Upper lobe of right lung (tissue), 1 donor: Measurements from ENCODE around the gene DMAP1. TPM values are rescaled to one million over a fixed set of nuclear protein-coding genes. Genes with fewer than 3 reads are reported as not detected.

Experiments used
- ATAC-seq: fragments of 200-7000 bp; cut with Tn5 transposase; one replicate; pipeline ENCODE4 v1.9.1; 2020; ENCODE audit warnings: mild to moderate bottlenecking, moderate library complexity
- DNase-seq: peaks from one replicate; pipeline ENCODE4 v3.0.0-alpha.2; 2020
- H3K27ac ChIP-seq: fragments of 200-600 bp; one replicate; pipeline ENCODE4 v1.8.0; 2022
- H3K27me3 ChIP-seq: fragments of 200-600 bp; one replicate; pipeline ENCODE4 v1.8.0; 2022; ENCODE audit warnings: mild to moderate bottlenecking
- H3K36me3 ChIP-seq: fragments of 200-600 bp; one replicate; pipeline ENCODE4 v1.8.0; 2022
- H3K4me1 ChIP-seq: fragments of 200-600 bp; one replicate; pipeline ENCODE4 v1.8.0; 2022
- H3K4me3 ChIP-seq: fragments of 200-600 bp; one replicate; pipeline ENCODE4 v1.8.0; 2022; ENCODE audit warnings: mild to moderate bottlenecking
- H3K9me3 ChIP-seq: fragments of 200-600 bp; one replicate; pipeline ENCODE4 v1.8.0; 2022
- intact Hi-C: fragments of 100-400 bp; cut with DNase I; formaldehyde crosslinking; loops from one replicate; pipeline ENCODE4 v1.11.0; 2022
- total RNA-seq: library from RNA; stranded (reverse); fragmentation: NEBNext Ultra II Directional; extraction: Animal tissue kit (Norgen Biotek cat#: 25700); gene quantifications from one replicate; pipeline ENCODE4 v1.2.1, GENCODE V29; 2021
- TF ChIP-seq, protein P1 (sequence below): fragments of 200-600 bp; IDR thresholded peaks from one replicate; pipeline ENCODE4 v1.8.0; 2022; ENCODE audit warnings: antibody characterized with exemption
- donor health status: DM: no; HTN: yes; CAD: no; lungs with severe emphysema.

DMAP1 gene
- total RNA-seq, 1 donor from 2014 or later, result 34.0 TPM

DNA sequence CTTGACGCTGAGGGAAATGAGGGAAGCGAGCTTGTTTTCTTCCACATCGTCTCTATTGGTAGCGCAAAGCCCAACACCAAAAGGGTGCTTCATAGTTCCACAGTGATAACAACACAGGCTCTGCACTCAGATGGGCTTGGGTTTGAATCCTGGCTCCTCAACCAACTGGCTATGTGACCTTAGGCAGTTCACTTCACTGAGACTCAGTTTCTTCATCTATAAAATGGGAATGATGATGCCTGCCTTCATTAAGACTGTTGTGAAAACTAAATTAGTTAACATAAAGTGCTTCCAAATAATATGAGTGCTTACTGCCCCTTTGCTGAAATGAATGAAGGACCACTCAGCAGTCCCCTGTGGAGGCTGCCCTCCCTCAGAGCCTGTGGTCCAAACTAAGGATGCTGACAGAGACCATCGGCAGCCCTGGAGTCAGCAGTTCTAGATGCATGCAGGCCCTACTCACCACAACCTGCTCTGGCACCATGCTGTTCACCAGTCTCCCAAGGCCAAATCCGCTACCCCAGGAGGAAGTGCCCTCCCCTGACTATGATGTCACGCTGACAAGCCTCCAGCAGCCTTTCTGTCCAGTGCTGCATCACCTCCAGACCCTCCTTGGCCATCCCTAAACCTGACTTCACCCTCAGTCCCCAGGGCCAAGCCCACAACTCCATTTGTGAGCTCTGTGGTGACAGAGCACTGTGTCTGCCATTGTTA lies 30.7 kb downstream of the DMAP1 start:
- Histone ChIP-seq H3K4me3 (no peak overlapping the region), H3K27me3 (no peaks in the 10 kb centered on the region), H3K36me3 (peaks cover 8% of the 10 kb centered on the region), H3K4me1 (peaks cover 3% of the 10 kb centered on the region), H3K27ac (no peak overlapping the region), H3K9me3 (no peaks in the 10 kb centered on the region)
- TF ChIP-seq, protein P1, sequence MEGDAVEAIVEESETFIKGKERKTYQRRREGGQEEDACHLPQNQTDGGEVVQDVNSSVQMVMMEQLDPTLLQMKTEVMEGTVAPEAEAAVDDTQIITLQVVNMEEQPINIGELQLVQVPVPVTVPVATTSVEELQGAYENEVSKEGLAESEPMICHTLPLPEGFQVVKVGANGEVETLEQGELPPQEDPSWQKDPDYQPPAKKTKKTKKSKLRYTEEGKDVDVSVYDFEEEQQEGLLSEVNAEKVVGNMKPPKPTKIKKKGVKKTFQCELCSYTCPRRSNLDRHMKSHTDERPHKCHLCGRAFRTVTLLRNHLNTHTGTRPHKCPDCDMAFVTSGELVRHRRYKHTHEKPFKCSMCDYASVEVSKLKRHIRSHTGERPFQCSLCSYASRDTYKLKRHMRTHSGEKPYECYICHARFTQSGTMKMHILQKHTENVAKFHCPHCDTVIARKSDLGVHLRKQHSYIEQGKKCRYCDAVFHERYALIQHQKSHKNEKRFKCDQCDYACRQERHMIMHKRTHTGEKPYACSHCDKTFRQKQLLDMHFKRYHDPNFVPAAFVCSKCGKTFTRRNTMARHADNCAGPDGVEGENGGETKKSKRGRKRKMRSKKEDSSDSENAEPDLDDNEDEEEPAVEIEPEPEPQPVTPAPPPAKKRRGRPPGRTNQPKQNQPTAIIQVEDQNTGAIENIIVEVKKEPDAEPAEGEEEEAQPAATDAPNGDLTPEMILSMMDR, result no peak
- DNase-seq (no peak), ATAC-seq (no peak)
- intact Hi-C loops, result no loop called here

DNA sequence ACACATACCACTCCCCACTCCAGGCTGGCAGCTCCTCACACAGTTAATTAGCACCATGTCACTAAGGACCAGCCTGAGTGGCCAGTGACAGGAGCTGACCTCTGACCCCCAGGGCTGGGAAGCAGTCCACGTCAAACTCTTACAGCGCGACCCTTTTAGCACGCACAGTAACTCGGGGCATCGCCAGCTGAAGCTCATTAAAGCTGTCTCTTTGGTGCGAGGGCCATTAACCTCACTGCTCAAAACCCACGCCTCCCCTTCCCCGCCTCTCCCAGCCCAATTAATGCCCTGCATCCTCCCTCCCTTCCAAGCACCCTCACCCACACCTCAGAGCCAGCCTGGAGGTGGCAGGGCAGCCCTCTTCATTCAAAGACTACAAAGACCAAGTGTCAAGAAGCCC lies 31.7 kb downstream of the DMAP1 start:
- Histone ChIP-seq H3K4me3 (no peak overlapping the region), H3K9me3 (no peaks in the 10 kb centered on the region), H3K27me3 (no peaks in the 10 kb centered on the region), H3K36me3 (peaks cover 8% of the 10 kb centered on the region), H3K4me1 (peaks cover 3% of the 10 kb centered on the region), H3K27ac (no peak overlapping the region)
- no peak for DNase-seq
- intact Hi-C loops, result no loop called here
- no peak for ATAC-seq
- TF ChIP-seq, protein P1, result no peak

DNA sequence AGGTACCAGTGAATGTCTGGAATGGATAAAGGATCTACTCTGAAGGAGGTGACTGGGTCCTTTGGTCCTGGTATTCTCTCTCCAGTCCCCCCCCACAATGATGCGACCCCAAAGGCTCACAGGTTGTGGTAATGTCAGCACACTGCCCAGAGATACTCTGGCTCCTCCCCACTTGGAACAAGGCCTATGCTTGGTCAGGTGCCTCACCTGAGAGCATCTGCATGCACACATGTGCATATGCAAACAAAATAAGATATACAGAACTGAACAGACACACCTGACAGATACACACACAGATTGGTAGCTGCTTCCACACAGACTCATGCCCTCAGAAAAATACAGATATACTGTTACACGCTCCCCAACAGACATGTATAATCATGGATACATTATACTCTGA lies 33.5 kb downstream of the DMAP1 start:
- intact Hi-C loops, result no loop called here
- no peaks in the 10 kb centered on the region for H3K36me3 ChIP-seq
- TF ChIP-seq, protein P1, result no peak
- no peak overlapping the region for H3K4me3 ChIP-seq
- H3K4me1 ChIP-seq, result no peaks in the 10 kb centered on the region
- H3K27me3 ChIP-seq, result no peaks in the 10 kb centered on the region
- H3K9me3 ChIP-seq, result no peaks in the 10 kb centered on the region
- no peak for ATAC-seq
- no peak overlapping the region for H3K27ac ChIP-seq
- no peak for DNase-seq

DNA sequence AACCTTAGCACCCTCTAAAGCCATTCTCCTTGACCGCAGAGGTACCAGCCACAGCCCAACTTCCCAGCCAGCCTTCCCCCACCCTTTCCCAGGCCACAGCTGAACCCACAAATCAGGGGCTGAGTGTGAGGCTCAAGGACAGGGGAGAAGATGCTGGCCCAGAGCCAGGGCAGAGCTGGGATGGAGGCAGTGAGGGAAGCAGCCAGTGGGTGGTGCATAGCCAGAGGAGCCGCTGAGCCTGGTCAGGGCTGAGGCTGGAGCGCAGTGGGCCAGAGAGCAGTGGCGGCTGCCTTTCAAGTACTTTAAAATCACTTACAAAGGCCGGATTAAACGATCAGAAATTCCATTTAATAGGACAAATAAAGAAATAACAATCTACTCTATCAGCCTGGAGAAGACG lies 36.3 kb downstream of the DMAP1 start:
- H3K4me3 ChIP-seq, result no peak overlapping the region
- no peaks in the 10 kb centered on the region for H3K9me3 ChIP-seq
- intact Hi-C loops, result no loop called here
- no peaks in the 10 kb centered on the region for H3K4me1 ChIP-seq
- DNase-seq, result no peak
- H3K27me3 ChIP-seq, result no peaks in the 10 kb centered on the region
- no peaks in the 10 kb centered on the region for H3K36me3 ChIP-seq
- ATAC-seq, result no peak
- TF ChIP-seq, protein P1, result no peak
- no peak overlapping the region for H3K27ac ChIP-seq

DNA sequence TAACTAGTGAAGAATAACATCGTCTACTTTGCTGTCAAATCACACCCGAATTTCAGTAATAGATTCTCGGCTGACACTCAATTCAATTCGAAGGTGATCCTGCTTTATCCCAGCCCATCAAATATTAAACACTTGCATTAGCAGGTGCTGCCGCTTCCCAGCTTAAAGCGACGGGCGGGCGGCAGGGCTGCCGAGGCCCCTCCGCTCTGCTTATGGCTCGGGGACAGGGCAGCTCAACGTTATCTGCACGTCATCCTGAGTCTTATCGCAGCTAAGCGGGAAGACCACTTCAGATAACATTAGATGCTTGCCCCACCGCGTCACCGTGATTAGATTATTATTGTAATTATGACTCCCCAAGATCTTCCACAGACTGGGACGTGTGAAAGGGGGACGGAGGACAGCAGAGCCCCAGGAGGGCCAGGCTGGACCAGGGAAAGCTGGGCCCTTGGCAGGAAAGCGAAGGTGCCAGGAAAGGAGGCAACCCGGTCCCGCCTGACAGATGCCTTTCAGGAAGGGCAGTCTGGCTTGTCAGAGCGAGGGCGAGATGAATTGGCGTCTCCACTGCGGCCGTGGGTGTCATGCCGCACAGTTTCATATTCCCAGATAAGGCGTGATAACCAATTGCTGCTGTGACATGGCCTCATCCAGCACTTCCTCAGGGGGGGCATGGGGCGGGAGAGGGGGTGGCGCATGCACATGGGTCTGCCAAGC lies 37.0 kb downstream of the DMAP1 start:
- Histone ChIP-seq H3K4me3 (no peak overlapping the region), H3K4me1 (no peaks in the 10 kb centered on the region), H3K27me3 (no peaks in the 10 kb centered on the region), H3K27ac (no peak overlapping the region), H3K36me3 (no peaks in the 10 kb centered on the region), H3K9me3 (no peaks in the 10 kb centered on the region)
- intact Hi-C loops, result no loop called here
- TF ChIP-seq, protein P1, result no peak
- no peak for DNase-seq
- no peak for ATAC-seq
